Measurements from ENCODE around the gene NTM. TPM values are rescaled to one million over a fixed set of nuclear protein-coding genes. Genes with fewer than 3 reads are reported as not detected.

NTM gene
- total RNA-seq, 1 experiment from 2014 or later, result not detected

GRCh38 chr11:132187386-132187785, 817.0 kb downstream of the NTM start:
- Histone ChIP-seq H3K27me3 (ENCODE audit: insufficient read depth, low read length) (no peaks in the 10 kb centered on the region), H4K20me1 (ENCODE audit: insufficient read depth) (no peaks in the 10 kb centered on the region), H3K9me3 (ENCODE audit: control insufficient read depth in 1 of 2, insufficient read depth in 1 of 2, low read depth in 1 of 2, low read length in 2 of 2) (peaks cover 0 to 18% of the 10 kb centered on the region in 2 experiments; a peak in 2 of 4 replicates), H3K4me2 (ENCODE audit: low read length) (no peak overlapping the region), H2AFZ (ENCODE audit: low read depth, low read length, poor library complexity, severe bottlenecking) (no peak overlapping the region), H3K36me3 (ENCODE audit: control insufficient read depth in 1 of 2, insufficient read depth in 2 of 2, low read length in 2 of 2) (no peaks in the 10 kb centered on the region), H3K79me2 (ENCODE audit: insufficient read depth, low read length) (no peaks in the 10 kb centered on the region), H3K4me3 (replicated peaks in 1 of 2; ENCODE audit: low read depth in 1 of 2, low read length in 2 of 2) (no peak overlapping the region), H3K9ac (ENCODE audit: low read length) (no peak overlapping the region), H3K27ac (ENCODE audit: low read depth, low read length) (no peak overlapping the region), H3K4me1 (ENCODE audit: control insufficient read depth in 1 of 2, insufficient read depth in 2 of 2, low read length in 2 of 2) (no peaks in the 10 kb centered on the region), H3K9me2 (ENCODE audit: insufficient read depth) (no peaks in the 10 kb centered on the region)
- ATAC-seq, result no peak
- ChIA-PET CTCF (no interaction called here), POLR2A (no interaction called here), RAD21 (ENCODE audit: low non-redundant PET in 1 of 2, low total read pairs in 2 of 2, uncharacterized antibody in 2 of 2, unreplicated experiment in 2 of 2) (no interaction called here)
- TF ChIP-seq SP1 (IDR thresholded peaks at IDR 0.05; ENCODE audit: low read depth), result no peak
- no peak for TF ChIP-seq EZH2phosphoT487 (IDR thresholded peaks at IDR 0.05; ENCODE audit: borderline replicate concordance)
- no peak for TF ChIP-seq REST (IDR thresholded peaks at IDR 0.05; ENCODE audit: low read depth)
- no peak for TF ChIP-seq POLR2AphosphoS5 (IDR thresholded peaks at IDR 0.05; ENCODE audit: low read depth, low read length)
- no peak for TF ChIP-seq FOSL1 (IDR thresholded peaks at IDR 0.05; ENCODE audit: low read depth)
- no peak for TF ChIP-seq CBX3 (IDR thresholded peaks at IDR 0.05; ENCODE audit: low read depth)
- no peak for TF ChIP-seq ZBTB33 (IDR thresholded peaks at IDR 0.05; ENCODE audit: extremely low read depth, insufficient replicate concordance, low read length)
- TF ChIP-seq POLR2A (IDR thresholded peaks at IDR 0.05; ENCODE audit: borderline replicate concordance, extremely low read depth, insufficient read depth, insufficient read length), result no peak
- no peak for TF ChIP-seq ZFX (IDR thresholded peaks at IDR 0.05)
- TF ChIP-seq RAD21 (IDR thresholded peaks at IDR 0.05; ENCODE audit: low read depth), result no peak
- no peak for TF ChIP-seq ELF1 (IDR thresholded peaks at IDR 0.05; ENCODE audit: borderline replicate concordance, low read depth)
- TF ChIP-seq CEBPB (IDR thresholded peaks at IDR 0.05; ENCODE audit: low read depth), result no peak
- no peak for TF ChIP-seq SRF (IDR thresholded peaks at IDR 0.05; ENCODE audit: low read depth)
- no peak for TF ChIP-seq MAX (IDR thresholded peaks at IDR 0.05)
- no peak for TF ChIP-seq EZH2 (IDR thresholded peaks at IDR 0.05)
- intact Hi-C loops (cut with micrococcal nuclease), result no loop called here
- BruUV-seq (replicated peaks), result no TSS peak
- DNase-seq (ENCODE audit: low read depth, low spot score), result no peak

Data from HCT116 (cell line).